IMR-90 (cell line): ENCODE data around the gene RASSF4. TPM values are rescaled to one million over a fixed set of nuclear protein-coding genes. Genes with fewer than 3 reads are reported as not detected.

Experiments used
- ATAC-seq: fragments of 200-7000 bp; cut with Tn5 transposase; 2 replicates; pipeline ENCODE4 v1.9.1; 2020; ENCODE audit warnings: low read depth, mild to moderate bottlenecking, moderate library complexity
- BruUV-seq: library from RNA; stranded (reverse); fragments of 400-500 nt; replicated peaks from 2 replicates; lab custom pipeline; 2021; lab: Mats Ljungman, UMichigan
- CTCF ChIA-PET: fragments of 300-600 bp; formaldehyde crosslinking; extraction: SDS; loops from one replicate; lab custom pipeline; 2021; ENCODE audit warnings: antibody characterized with exemption; lab: Yijun Ruan, JAX
- POLR2A ChIA-PET: fragments of 300-600 bp; sonication (Branson Sonifier 250); formaldehyde crosslinking; loops from one replicate; lab custom pipeline; 2022; ENCODE audit warnings: antibody characterized with exemption; ENCODE audit not compliant: unreplicated experiment; lab: Charles Lee
- DNase-seq: peaks from one replicate; pipeline ENCODE4 v3.0.0; 2013
- H2AFZ ChIP-seq: replicated peaks from 2 replicates; pipeline ENCODE3; 2013; ENCODE audit warnings: low read length, mild to moderate bottlenecking; ENCODE audit not compliant: poor library complexity
- H2AK5ac ChIP-seq: 2 replicates; pipeline ENCODE4 v1.6.1; 2013; ENCODE audit warnings: low read depth, low read length, inconsistent platforms
- H2AK9ac ChIP-seq: replicated peaks from 2 replicates; pipeline ENCODE3; 2013; ENCODE audit warnings: mild to moderate bottlenecking, low read depth, low read length, moderate library complexity; ENCODE audit not compliant: poor library complexity
- H2BK120ac ChIP-seq: 2 replicates; pipeline ENCODE4 v1.6.1; 2013; ENCODE audit warnings: low read depth, low read length, inconsistent platforms
- H2BK15ac ChIP-seq: 3 replicates; pipeline ENCODE4 v1.6.1; 2013; ENCODE audit warnings: low read depth, low read length, inconsistent platforms
- H2BK20ac ChIP-seq: 2 replicates; pipeline ENCODE4 v1.6.1; 2013; ENCODE audit warnings: low read depth, mild to moderate bottlenecking, inconsistent platforms, low read length, moderate library complexity
- H2BK5ac ChIP-seq: 2 replicates; pipeline ENCODE4 v1.6.1; 2013; ENCODE audit warnings: mild to moderate bottlenecking, low read depth, low read length, inconsistent platforms; ENCODE audit not compliant: poor library complexity, severe bottlenecking
- H3K14ac ChIP-seq: replicated peaks from 2 replicates; pipeline ENCODE4 v1.6.1; 2013; ENCODE audit warnings: low read depth, low read length, inconsistent platforms
- H3K18ac ChIP-seq: 2 replicates; pipeline ENCODE4 v1.6.1; 2013; ENCODE audit warnings: low read depth, low read length, control low read depth
- H3K23ac ChIP-seq: 2 replicates; pipeline ENCODE4 v1.6.1; 2013; ENCODE audit warnings: low read depth, low read length, inconsistent platforms
- H3K27ac ChIP-seq: 2 replicates; pipeline ENCODE4 v1.5.1; 2013; ENCODE audit warnings: mild to moderate bottlenecking, control low read depth, low read length; ENCODE audit not compliant: insufficient read depth
- H3K27me3 ChIP-seq: 2 replicates; pipeline ENCODE4 v1.6.1; 2013; ENCODE audit warnings: low read length; ENCODE audit not compliant: control insufficient read depth, insufficient read depth
- H3K36me3 ChIP-seq: 2 replicates; pipeline ENCODE4 v1.6.1; 2013; ENCODE audit warnings: low read length, mixed read lengths; ENCODE audit not compliant: control insufficient read depth, insufficient read depth
- H3K4ac ChIP-seq: 2 replicates; pipeline ENCODE4 v1.6.1; 2013; ENCODE audit warnings: low read depth, low read length, inconsistent platforms
- H3K4me1 ChIP-seq: 2 replicates; pipeline ENCODE4 v1.6.1; 2013; ENCODE audit warnings: low read length, mixed read lengths; ENCODE audit not compliant: control insufficient read depth, insufficient read depth
- H3K4me2 ChIP-seq: 2 replicates; pipeline ENCODE4 v1.6.1; 2013; ENCODE audit warnings: low read depth, mild to moderate bottlenecking, control low read depth, low read length, moderate library complexity
- H3K4me3 ChIP-seq: 2 replicates; pipeline ENCODE4 v1.5.1; 2013; ENCODE audit warnings: low read depth, mild to moderate bottlenecking, control low read depth, low read length, moderate library complexity; ENCODE audit not compliant: insufficient read depth
- H3K56ac ChIP-seq: 2 replicates; pipeline ENCODE4 v1.6.1; 2013; ENCODE audit warnings: low read length, inconsistent platforms; ENCODE audit not compliant: insufficient read depth; ENCODE audit errors: extremely low read depth
- H3K79me1 ChIP-seq, 2 experiments: 2 replicates each; pipeline ENCODE4 v1.6.1; 2013; ENCODE audit warnings: low read length in 2 of 2, inconsistent platforms in 1 of 2, low read depth in 1 of 2
- H3K9ac ChIP-seq: 2 replicates; pipeline ENCODE4 v1.6.1; 2013; ENCODE audit warnings: low read depth, low read length, control low read depth
- H3K9me1 ChIP-seq: 2 replicates; pipeline ENCODE4 v1.6.1; 2013; ENCODE audit warnings: low read length, inconsistent platforms; ENCODE audit not compliant: insufficient read depth
- H3K9me3 ChIP-seq: 2 replicates; pipeline ENCODE4 v1.6.1; 2013; ENCODE audit warnings: low read length; ENCODE audit not compliant: control insufficient read depth, insufficient read depth
- H4K20me1 ChIP-seq: 2 replicates; pipeline ENCODE4 v1.6.1; 2013; ENCODE audit warnings: low read length, inconsistent platforms; ENCODE audit not compliant: insufficient read depth
- H4K5ac ChIP-seq: 2 replicates; pipeline ENCODE4 v1.6.1; 2013; ENCODE audit warnings: mild to moderate bottlenecking, low read depth, low read length, control low read depth
- H4K8ac ChIP-seq, 2 experiments: 2 replicates each; pipeline ENCODE4 v1.6.1; 2013; ENCODE audit warnings: low read depth in 2 of 2, low read length in 2 of 2, control low read depth in 1 of 2, inconsistent platforms in 1 of 2
- H4K91ac ChIP-seq: 2 replicates; pipeline ENCODE4 v1.6.1; 2013; ENCODE audit warnings: low read depth, low read length, inconsistent platforms; ENCODE audit not compliant: insufficient read depth
- BHLHE40 ChIP-seq: fragments of 150-350 bp; IDR thresholded peaks from 2 replicates; pipeline ENCODE4 v1.6.1; 2016; ENCODE audit warnings: mild to moderate bottlenecking, low read depth, low read length
- CEBPB ChIP-seq: IDR thresholded peaks from 2 replicates; pipeline ENCODE4 v1.6.1; 2012; ENCODE audit warnings: low read depth, low read length, improper control_type of control experiment
- CHD1 ChIP-seq: IDR thresholded peaks from 2 replicates; pipeline ENCODE4 v1.6.1; 2012; ENCODE audit warnings: low read depth, low read length, improper control_type of control experiment
- ELK1 ChIP-seq: fragments of 150-350 bp; IDR thresholded peaks from 2 replicates; pipeline ENCODE4 v1.6.1; 2016; ENCODE audit warnings: low read depth, mild to moderate bottlenecking, low read length, moderate library complexity, borderline replicate concordance
- FOS ChIP-seq: fragments of 150-350 bp; IDR thresholded peaks from 2 replicates; pipeline ENCODE4 v1.6.1; 2016; ENCODE audit warnings: low read depth, low read length
- MAFK ChIP-seq: IDR thresholded peaks from 2 replicates; pipeline ENCODE4 v1.6.1; 2012; ENCODE audit warnings: low read depth, low read length, improper control_type of control experiment
- MXI1 ChIP-seq: IDR thresholded peaks from 2 replicates; pipeline ENCODE4 v1.6.1; 2012; ENCODE audit warnings: low read depth, mild to moderate bottlenecking, low read length, moderate library complexity, borderline replicate concordance
- NFE2L2 ChIP-seq: fragments of 150-350 bp; IDR thresholded peaks from 2 replicates; pipeline ENCODE4 v1.6.1; 2016; ENCODE audit warnings: low read depth, mild to moderate bottlenecking, low read length
- POLR2A ChIP-seq: IDR thresholded peaks from 2 replicates; pipeline ENCODE4 v1.6.1; 2012; ENCODE audit warnings: mild to moderate bottlenecking, low read depth, low read length
- RCOR1 ChIP-seq: IDR thresholded peaks from 2 replicates; pipeline ENCODE4 v1.6.1; 2012; ENCODE audit warnings: mild to moderate bottlenecking, low read length, improper control_type of control experiment; ENCODE audit not compliant: insufficient replicate concordance
- RFX5 ChIP-seq: IDR thresholded peaks from 2 replicates; pipeline ENCODE4 v1.8.0; 2012; ENCODE audit warnings: low read depth, mild to moderate bottlenecking, low read length, moderate library complexity
- SMC3 ChIP-seq: fragments of 150-350 bp; IDR thresholded peaks from 2 replicates; pipeline ENCODE4 v1.6.1; 2016; ENCODE audit warnings: low read depth, mild to moderate bottlenecking, antibody characterized with exemption, low read length, moderate library complexity
- WGBS, 2 experiments: methylation state at CpG; one replicate each; pipeline versions ENCODE4 v1.1.5 to v1.1.7; 2013; ENCODE audit warnings: missing lambda C conversion rate in 2 of 2; ENCODE audit not compliant: insufficient read length in 1 of 2; ENCODE audit errors: extremely low coverage in 2 of 2; 5-methylcytosine and 5-hydroxymethylcytosine counted together
- dilution Hi-C: fragments of 300-500 bp; cut with HindIII; formaldehyde crosslinking; loops from one replicate; pipeline ENCODE4 v1.14.3; 2018; ENCODE audit warnings: low sequenced_read_pairs; ENCODE audit not compliant: unreplicated experiment
- in situ Hi-C: fragments of 300-500 bp; cut with MboI; formaldehyde crosslinking; loops from 3 replicates; pipeline ENCODE4 v1.14.3; 2019; ENCODE audit warnings: low sequenced_read_pairs, inconsistent platforms, mixed read lengths
- intact Hi-C: fragments of 100-400 bp; cut with micrococcal nuclease; formaldehyde crosslinking; loops from 2 replicates; pipeline ENCODE4 v1.10.0; 2022
- polyA plus RNA-seq, 3 experiments: library from polyadenylated mRNA; depleted of rRNA; stranded (reverse); fragments of >200 nt; gene quantifications; 2 replicates each; pipeline ENCODE4 v1.2.3, GENCODE V29; 2012; ENCODE audit warnings: low replicate concordance in 1 of 3
- total RNA-seq: library from RNA; depleted of rRNA; stranded (reverse); fragments of >200 nt; gene quantifications from 2 replicates; pipeline ENCODE4 v1.2.3, GENCODE V29; 2012
- TF ChIP-seq, protein P1 (sequence below): fragments of 150-350 bp; IDR thresholded peaks from 2 replicates; pipeline ENCODE4 v1.6.1; 2017; ENCODE audit warnings: mild to moderate bottlenecking, antibody characterized with exemption, low read length, low read depth
- TF ChIP-seq, protein P2 (sequence below): conservative IDR thresholded peaks from 2 replicates; pipeline ENCODE4 v1.5.1; 2012; ENCODE audit warnings: mild to moderate bottlenecking, low read depth, low read length, improper control_type of control experiment

The RASSF4 gene
- total and polyA plus RNA-seq, 2 of the 4 experiments (the other 2 are of a cell fraction): 5.9 to 8.6 TPM

DNA sequence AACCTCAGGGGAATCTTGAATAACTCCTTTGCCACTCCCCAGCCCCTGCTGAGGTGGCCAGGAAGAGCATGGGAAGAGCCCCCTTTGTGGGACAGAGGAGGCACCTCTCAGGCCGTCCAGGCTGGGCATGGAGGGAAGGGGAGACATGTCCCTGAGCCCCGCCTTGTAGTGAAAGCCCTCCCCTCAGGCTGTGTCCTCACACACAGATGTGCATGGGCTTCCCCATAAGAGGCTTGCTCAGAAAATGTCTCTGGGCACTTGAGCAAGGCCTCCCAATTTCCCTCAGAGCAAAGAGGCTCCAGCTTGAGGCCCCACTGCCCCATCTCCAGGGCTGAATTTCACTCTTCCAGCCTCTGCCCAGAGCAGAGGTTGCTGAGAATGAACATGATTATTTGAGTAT, 44.7 kb upstream of the RASSF4 start:
- no peak overlapping the region for H3K56ac ChIP-seq
- in situ Hi-C loops: no loop called here
- no peaks in the 10 kb centered on the region for H3K9me1 ChIP-seq
- CTCF ChIA-PET: no interaction called here
- H3K18ac ChIP-seq: no peak overlapping the region
- no peak overlapping the region for H3K4ac ChIP-seq
- no peaks in the 10 kb centered on the region for H4K20me1 ChIP-seq
- H3K14ac ChIP-seq: no peak overlapping the region
- H2AFZ ChIP-seq: no peak overlapping the region
- ATAC-seq (no peak), DNase-seq (no peak)
- BruUV-seq: no TSS peak
- no peak overlapping the region for H3K27ac ChIP-seq
- no peak overlapping the region for H3K23ac ChIP-seq
- no peak overlapping the region for H4K91ac ChIP-seq
- WGBS, 2 experiments: no CpG with 5 or more reads among the region's 2 CpGs
- H2BK120ac ChIP-seq: no peak overlapping the region
- no peak overlapping the region for H3K4me2 ChIP-seq
- H2BK5ac ChIP-seq: no peak overlapping the region
- H2BK20ac ChIP-seq: no peak overlapping the region
- H3K27me3 ChIP-seq: peaks cover 43% of the 10 kb centered on the region
- POLR2A ChIA-PET: no interaction called here
- H2AK5ac ChIP-seq: no peak overlapping the region
- intact Hi-C loops: no loop called here
- H4K8ac ChIP-seq: no peak overlapping the region
- no peak overlapping the region for H3K4me3 ChIP-seq
- TF ChIP-seq FOS (no peak), RCOR1 (no peak), NFE2L2 (no peak), MAFK (no peak), POLR2A (no peak), CHD1 (no peak), BHLHE40 (no peak), RFX5 (no peak), ELK1 (no peak), MXI1 (no peak), CEBPB (no peak), SMC3 (no peak)
- TF ChIP-seq, protein P1, sequence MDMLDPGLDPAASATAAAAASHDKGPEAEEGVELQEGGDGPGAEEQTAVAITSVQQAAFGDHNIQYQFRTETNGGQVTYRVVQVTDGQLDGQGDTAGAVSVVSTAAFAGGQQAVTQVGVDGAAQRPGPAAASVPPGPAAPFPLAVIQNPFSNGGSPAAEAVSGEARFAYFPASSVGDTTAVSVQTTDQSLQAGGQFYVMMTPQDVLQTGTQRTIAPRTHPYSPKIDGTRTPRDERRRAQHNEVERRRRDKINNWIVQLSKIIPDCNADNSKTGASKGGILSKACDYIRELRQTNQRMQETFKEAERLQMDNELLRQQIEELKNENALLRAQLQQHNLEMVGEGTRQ: no peak
- TF ChIP-seq, protein P2, sequence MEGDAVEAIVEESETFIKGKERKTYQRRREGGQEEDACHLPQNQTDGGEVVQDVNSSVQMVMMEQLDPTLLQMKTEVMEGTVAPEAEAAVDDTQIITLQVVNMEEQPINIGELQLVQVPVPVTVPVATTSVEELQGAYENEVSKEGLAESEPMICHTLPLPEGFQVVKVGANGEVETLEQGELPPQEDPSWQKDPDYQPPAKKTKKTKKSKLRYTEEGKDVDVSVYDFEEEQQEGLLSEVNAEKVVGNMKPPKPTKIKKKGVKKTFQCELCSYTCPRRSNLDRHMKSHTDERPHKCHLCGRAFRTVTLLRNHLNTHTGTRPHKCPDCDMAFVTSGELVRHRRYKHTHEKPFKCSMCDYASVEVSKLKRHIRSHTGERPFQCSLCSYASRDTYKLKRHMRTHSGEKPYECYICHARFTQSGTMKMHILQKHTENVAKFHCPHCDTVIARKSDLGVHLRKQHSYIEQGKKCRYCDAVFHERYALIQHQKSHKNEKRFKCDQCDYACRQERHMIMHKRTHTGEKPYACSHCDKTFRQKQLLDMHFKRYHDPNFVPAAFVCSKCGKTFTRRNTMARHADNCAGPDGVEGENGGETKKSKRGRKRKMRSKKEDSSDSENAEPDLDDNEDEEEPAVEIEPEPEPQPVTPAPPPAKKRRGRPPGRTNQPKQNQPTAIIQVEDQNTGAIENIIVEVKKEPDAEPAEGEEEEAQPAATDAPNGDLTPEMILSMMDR: no peak
- no peak overlapping the region for H2BK15ac ChIP-seq
- no peaks in the 10 kb centered on the region for H3K79me1 ChIP-seq
- peaks cover 3% of the 10 kb centered on the region; the same call in 1 of the 2 replicates for H3K9me3 ChIP-seq
- dilution Hi-C loops: no loop called here
- no peak overlapping the region for H4K5ac ChIP-seq
- H3K9ac ChIP-seq: no peak overlapping the region
- H2AK9ac ChIP-seq: no peak overlapping the region
- H3K36me3 ChIP-seq: no peaks in the 10 kb centered on the region
- no peaks in the 10 kb centered on the region for H3K4me1 ChIP-seq
